ENCODE data around the gene CLEC16A. TPM values are rescaled to one million over a fixed set of nuclear protein-coding genes. Genes with fewer than 3 reads are reported as not detected.

Gene CLEC16A
- total RNA-seq, 1 donor from 2014 or later, result 57.6 TPM

GRCh38 chr16:10967986-10968385 is 23.6 kb downstream of the CLEC16A start:
- intact Hi-C loops (cut with micrococcal nuclease), result loop anchor here (5.0 kb wide), 1 partner anchor 139 kb away; no protein-coding TSS in a partner anchor
- Mint-ChIP-seq H3K9me3 (no peaks in the 10 kb centered on the region), H3K4me1 (peaks cover 42% of the 10 kb centered on the region), H3K27ac (peak overlapping the region; percentile 94), H3K4me3 (no peak overlapping the region), H3K36me3 (ENCODE audit: low read depth) (peaks cover 74% of the 10 kb centered on the region), H3K27me3 (no peaks in the 10 kb centered on the region)
- DNase-seq, result no peak
- ChIA-PET POLR2A (interaction anchor here (0.6 to 4.3 kb wide), 6 partner anchors 12 to 438 kb away, joined by 3 to 48 read pairs (median 6); partner anchors contain the start of gene SOCS1), CTCF (interaction anchor here (0.9 to 3.8 kb wide), 3 partner anchors 287 to 564 kb away, joined by 3 to 17 read pairs (median 6); partner anchors contain the start of gene SOCS1)
- no peak for TF ChIP-seq CTCF (IDR thresholded peaks at IDR 0.05)
- ATAC-seq (ENCODE audit: low read depth), result no peak

GRCh38 chr16:10968498-10968897 is 24.1 kb downstream of the CLEC16A start:
- no peak overlapping the region for H3K4me3 Mint-ChIP-seq
- peaks cover 74% of the 10 kb centered on the region for H3K36me3 Mint-ChIP-seq (ENCODE audit: low read depth)
- peak overlapping the region; percentile 61 for H3K27ac Mint-ChIP-seq
- CTCF ChIA-PET, result interaction anchor here (0.7 to 3.8 kb wide), 4 partner anchors 286 to 564 kb away, joined by 3 to 17 read pairs (median 4); partner anchors contain the start of gene SOCS1
- no peaks in the 10 kb centered on the region for H3K9me3 Mint-ChIP-seq
- peaks cover 42% of the 10 kb centered on the region for H3K4me1 Mint-ChIP-seq
- POLR2A ChIA-PET, result interaction anchor here (0.6 to 4.3 kb wide), 6 partner anchors 12 to 437 kb away, joined by 3 to 48 read pairs (median 6); partner anchors contain the start of gene SOCS1
- no peak for ATAC-seq (ENCODE audit: low read depth)
- no peak for DNase-seq
- TF ChIP-seq CTCF (IDR thresholded peaks at IDR 0.05), result no peak
- no peaks in the 10 kb centered on the region for H3K27me3 Mint-ChIP-seq
- intact Hi-C loops (cut with micrococcal nuclease), result loop anchor here (5.0 kb wide), 1 partner anchor 139 kb away; no protein-coding TSS in a partner anchor

GRCh38 chr16:10969615-10970014 is 25.3 kb downstream of the CLEC16A start:
- ChIA-PET POLR2A (interaction anchor here (0.6 to 4.3 kb wide), 3 partner anchors 11 to 285 kb away, joined by 4 to 48 read pairs (median 5); partner anchors contain the start of gene SOCS1), CTCF (interaction anchor here (0.6 to 3.8 kb wide), 3 partner anchors 285 to 593 kb away, joined by 4 to 17 read pairs (median 5); partner anchors contain the start of gene SOCS1)
- Mint-ChIP-seq H3K27ac (no peak overlapping the region), H3K9me3 (no peaks in the 10 kb centered on the region), H3K4me3 (no peak overlapping the region), H3K36me3 (ENCODE audit: low read depth) (peaks cover 72% of the 10 kb centered on the region), H3K4me1 (peaks cover 32% of the 10 kb centered on the region), H3K27me3 (no peaks in the 10 kb centered on the region)
- ATAC-seq (ENCODE audit: low read depth) (no peak), DNase-seq (no peak)
- TF ChIP-seq CTCF (IDR thresholded peaks at IDR 0.05), result no peak
- intact Hi-C loops (cut with micrococcal nuclease), result loop anchor here (5.0 kb wide), 1 partner anchor 138 kb away; no protein-coding TSS in a partner anchor

GRCh38 chr16:10970065-10970464 is 25.7 kb downstream of the CLEC16A start:
- no peak for DNase-seq
- no peaks in the 10 kb centered on the region for H3K27me3 Mint-ChIP-seq
- H3K4me3 Mint-ChIP-seq, result no peak overlapping the region
- no peak for ATAC-seq (ENCODE audit: low read depth)
- POLR2A ChIA-PET, result interaction anchor here (4.3 kb wide), 1 partner anchor 285 kb away, joined by 48 read pairs; the partner anchor contains the start of gene SOCS1
- TF ChIP-seq CTCF (IDR thresholded peaks at IDR 0.05), result no peak
- no peak overlapping the region for H3K27ac Mint-ChIP-seq
- intact Hi-C loops (cut with micrococcal nuclease), result no loop called here
- CTCF ChIA-PET, result interaction anchor here (0.6 to 3.8 kb wide), 3 partner anchors 201 to 386 kb away, joined by 3 to 17 read pairs (median 5); partner anchors contain the start of gene SOCS1
- peaks cover 77% of the 10 kb centered on the region for H3K36me3 Mint-ChIP-seq (ENCODE audit: low read depth)
- H3K9me3 Mint-ChIP-seq, result no peaks in the 10 kb centered on the region
- peaks cover 27% of the 10 kb centered on the region for H3K4me1 Mint-ChIP-seq

- Mint-ChIP-seq H3K9me3 (no peaks in the 10 kb centered on the region), H3K27me3 (no peaks in the 10 kb centered on the region), H3K4me1 (peaks cover 12% of the 10 kb centered on the region), H3K4me3 (no peak overlapping the region), H3K27ac (no peak overlapping the region), H3K36me3 (ENCODE audit: low read depth) (peaks cover 77% of the 10 kb centered on the region)
- ChIA-PET CTCF (interaction anchor here (0.7 to 3.7 kb wide), 26 partner anchors 8 to 826 kb away, joined by 3 to 37 read pairs (median 4); partner anchors contain the start of gene SOCS1), POLR2A (interaction anchor here (0.5 to 4.3 kb wide), 7 partner anchors 211 to 615 kb away, joined by 3 to 48 read pairs (median 4); partner anchors contain the start of genes LITAF and SOCS1)
- intact Hi-C loops (cut with micrococcal nuclease), result loop anchor here (1.0 kb wide), 3 partner anchors 10 to 385 kb away; no protein-coding TSS in a partner anchor
- TF ChIP-seq CTCF (IDR thresholded peaks at IDR 0.05), result peak; percentile 74
- peak; percentile 54 for ATAC-seq (ENCODE audit: low read depth)
- DNase-seq, result no peak
These were observed 27.2 kb downstream of the CLEC16A start for GRCh38 chr16:10971560-10971961.
